H7 (cell line): Measurements from ENCODE around the gene LMBR1. TPM values are rescaled to one million over a fixed set of nuclear protein-coding genes. Genes with fewer than 3 reads are reported as not detected.
"Not testable (repeated sequence)": the region's sequence is repeated elsewhere in the genome, so short reads cannot be mapped to it uniquely, and the experiment has no call there.

Experiments
- DNase-seq: peaks from one replicate; pipeline ENCODE4 v3.0.0; 2012
- H3K27me3 ChIP-seq: 2 replicates; pipeline ENCODE4 v1.6.0; 2011; ENCODE audit warnings: mild to moderate bottlenecking, low read length; ENCODE audit not compliant: control insufficient read depth, insufficient read depth
- H3K36me3 ChIP-seq: replicated peaks from 2 replicates; pipeline ENCODE4 v1.5.1; 2011; ENCODE audit warnings: low read length; ENCODE audit not compliant: control insufficient read depth, insufficient read depth
- H3K4me3 ChIP-seq: 2 replicates; pipeline ENCODE4 v1.5.1; 2011; ENCODE audit warnings: low read depth, mild to moderate bottlenecking, control low read depth, low read length, moderate library complexity; ENCODE audit not compliant: insufficient read depth
- total RNA-seq: library from RNA; depleted of rRNA; stranded (reverse); fragments of >200 nt; shearing (Covaris generic); gene quantifications from 2 replicates; pipeline ENCODE4 v1.2.3, GENCODE V29; 2014

Gene LMBR1
- total RNA-seq, 1 experiment from 2014 or later = 32.0 TPM

GRCh38 chr7:156722043-156722826 lies 170.7 kb downstream of the LMBR1 start:
- Histone ChIP-seq H3K36me3 (no peaks in the 10 kb centered on the region), H3K4me3 (no peak overlapping the region), H3K27me3 (no peaks in the 10 kb centered on the region)
- DNase-seq = no peak

- no peak for DNase-seq
- Histone ChIP-seq H3K36me3 (no peaks in the 10 kb centered on the region), H3K4me3 (no peak overlapping the region), H3K27me3 (no peaks in the 10 kb centered on the region)
Observed at GRCh38 chr7:156703773-156704482, 189.1 kb downstream of the LMBR1 start.

GRCh38 chr7:156703209-156703608 lies 189.8 kb downstream of the LMBR1 start:
- no peaks in the 10 kb centered on the region for H3K27me3 ChIP-seq
- no peak overlapping the region for H3K4me3 ChIP-seq
- DNase-seq = no peak
- no peaks in the 10 kb centered on the region for H3K36me3 ChIP-seq

GRCh38 chr7:156702399-156702798 lies 190.6 kb downstream of the LMBR1 start:
- no peak overlapping the region for H3K4me3 ChIP-seq

GRCh38 chr7:156701787-156702186 lies 191.2 kb downstream of the LMBR1 start:
- H3K4me3 ChIP-seq, DNase-seq, H3K27me3 ChIP-seq, H3K36me3 ChIP-seq: not testable (repeated sequence)

More at GRCh38 chr7:156702399-156702798, 190.6 kb downstream of the LMBR1 start:
- DNase-seq = no peak
- H3K36me3 ChIP-seq = no peaks in the 10 kb centered on the region
- H3K27me3 ChIP-seq = no peaks in the 10 kb centered on the region

GRCh38 chr7:156698512-156698911 lies 194.5 kb downstream of the LMBR1 start:
- H3K36me3 ChIP-seq, H3K27me3 ChIP-seq, H3K4me3 ChIP-seq, DNase-seq: not testable (repeated sequence)

- not testable (repeated sequence) for H3K27me3 ChIP-seq, DNase-seq, H3K36me3 ChIP-seq, H3K4me3 ChIP-seq
Observed at GRCh38 chr7:156697283-156697682, 195.7 kb downstream of the LMBR1 start.

GRCh38 chr7:156693627-156694026 lies 199.4 kb downstream of the LMBR1 start:
- Histone ChIP-seq H3K27me3 (no peaks in the 10 kb centered on the region), H3K36me3 (no peaks in the 10 kb centered on the region), H3K4me3 (no peak overlapping the region)
- DNase-seq = no peak

GRCh38 chr7:156692849-156693248 lies 200.1 kb downstream of the LMBR1 start:
- no peaks in the 10 kb centered on the region for H3K36me3 ChIP-seq
- no peak overlapping the region for H3K4me3 ChIP-seq
- DNase-seq = no peak
- H3K27me3 ChIP-seq = no peaks in the 10 kb centered on the region

- no peak overlapping the region for H3K4me3 ChIP-seq
- DNase-seq = no peak
- H3K36me3 ChIP-seq = no peaks in the 10 kb centered on the region
- H3K27me3 ChIP-seq = no peaks in the 10 kb centered on the region
Observed at GRCh38 chr7:156691764-156692163, 201.2 kb downstream of the LMBR1 start.

- no peak overlapping the region for H3K4me3 ChIP-seq
- no peaks in the 10 kb centered on the region for H3K27me3 ChIP-seq
- DNase-seq = no peak
- no peaks in the 10 kb centered on the region; the same call in 1 of the 2 replicates for H3K36me3 ChIP-seq
Observed at GRCh38 chr7:156684661-156685060, 208.3 kb downstream of the LMBR1 start.

- Histone ChIP-seq H3K27me3 (no peaks in the 10 kb centered on the region), H3K4me3 (no peak overlapping the region), H3K36me3 (no peaks in the 10 kb centered on the region; the same call in 1 of the 2 replicates)
- no peak for DNase-seq
Observed at GRCh38 chr7:156684251-156684650, 208.7 kb downstream of the LMBR1 start.

GRCh38 chr7:156682928-156683327 lies 210.1 kb downstream of the LMBR1 start:
- no peaks in the 10 kb centered on the region for H3K27me3 ChIP-seq
- no peak for DNase-seq
- no peak overlapping the region for H3K4me3 ChIP-seq
- H3K36me3 ChIP-seq = peaks cover under 1% of the 10 kb centered on the region

- DNase-seq = no peak
- no peaks in the 10 kb centered on the region for H3K27me3 ChIP-seq
- no peak overlapping the region for H3K4me3 ChIP-seq
- H3K36me3 ChIP-seq = peaks cover 5% of the 10 kb centered on the region
Observed at GRCh38 chr7:156680281-156680680, 212.7 kb downstream of the LMBR1 start.

GRCh38 chr7:156677374-156678054 lies 215.5 kb downstream of the LMBR1 start:
- H3K27me3 ChIP-seq = no peaks in the 10 kb centered on the region
- DNase-seq = peak; percentile 8
- peaks cover 5% of the 10 kb centered on the region for H3K36me3 ChIP-seq
- no peak overlapping the region for H3K4me3 ChIP-seq
